Measurements from ENCODE around the gene VSTM2B.

VSTM2B gene

DNA sequence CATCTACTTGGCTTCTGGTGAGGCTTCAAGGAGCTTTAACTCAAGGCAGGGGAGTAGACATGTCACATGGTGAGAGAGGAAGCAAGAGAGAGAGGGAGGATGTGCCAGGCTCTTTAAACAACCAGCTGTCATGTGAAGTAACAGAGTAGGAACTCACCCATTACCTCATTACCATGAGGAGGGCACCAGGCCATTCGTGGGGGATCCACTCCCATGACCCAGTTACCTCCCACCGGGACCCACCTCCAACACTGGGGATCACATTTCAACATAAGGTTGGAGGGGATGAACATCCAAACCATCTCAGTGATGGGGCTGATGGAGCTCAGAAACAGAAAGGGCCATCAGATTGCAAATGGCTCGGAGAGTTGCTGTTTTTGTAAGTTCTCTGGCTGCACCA lies 12.9 kb downstream of the VSTM2B start:
- TF ChIP-seq, protein P1, sequence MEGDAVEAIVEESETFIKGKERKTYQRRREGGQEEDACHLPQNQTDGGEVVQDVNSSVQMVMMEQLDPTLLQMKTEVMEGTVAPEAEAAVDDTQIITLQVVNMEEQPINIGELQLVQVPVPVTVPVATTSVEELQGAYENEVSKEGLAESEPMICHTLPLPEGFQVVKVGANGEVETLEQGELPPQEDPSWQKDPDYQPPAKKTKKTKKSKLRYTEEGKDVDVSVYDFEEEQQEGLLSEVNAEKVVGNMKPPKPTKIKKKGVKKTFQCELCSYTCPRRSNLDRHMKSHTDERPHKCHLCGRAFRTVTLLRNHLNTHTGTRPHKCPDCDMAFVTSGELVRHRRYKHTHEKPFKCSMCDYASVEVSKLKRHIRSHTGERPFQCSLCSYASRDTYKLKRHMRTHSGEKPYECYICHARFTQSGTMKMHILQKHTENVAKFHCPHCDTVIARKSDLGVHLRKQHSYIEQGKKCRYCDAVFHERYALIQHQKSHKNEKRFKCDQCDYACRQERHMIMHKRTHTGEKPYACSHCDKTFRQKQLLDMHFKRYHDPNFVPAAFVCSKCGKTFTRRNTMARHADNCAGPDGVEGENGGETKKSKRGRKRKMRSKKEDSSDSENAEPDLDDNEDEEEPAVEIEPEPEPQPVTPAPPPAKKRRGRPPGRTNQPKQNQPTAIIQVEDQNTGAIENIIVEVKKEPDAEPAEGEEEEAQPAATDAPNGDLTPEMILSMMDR (IDR thresholded peaks at IDR 0.05; ENCODE audit: low read length, missing control alignments): no peak
- no peak for DNase-seq (ENCODE audit: low read depth)

DNA sequence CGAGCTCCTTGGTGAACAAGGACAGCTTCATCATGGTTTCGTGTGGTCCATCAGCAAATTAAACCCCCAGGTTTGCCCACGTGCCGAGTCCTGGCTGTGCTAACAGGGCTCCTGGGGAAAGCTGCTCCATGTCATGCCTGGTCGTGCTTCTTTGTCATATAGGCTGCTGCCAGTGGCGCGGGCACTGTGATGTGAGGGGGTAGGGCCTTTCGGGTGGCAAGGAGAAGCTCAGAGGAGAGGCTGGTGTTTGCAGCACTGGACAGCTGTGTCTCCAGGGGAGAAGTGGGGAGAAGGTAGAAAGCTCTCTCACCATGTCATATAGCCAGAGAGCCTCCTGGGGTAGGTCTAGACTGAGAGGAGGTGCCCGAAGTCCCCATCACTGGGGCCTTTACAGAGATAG lies 13.3 kb downstream of the VSTM2B start:
- no peak for DNase-seq (ENCODE audit: low read depth)
- TF ChIP-seq, protein P1 (IDR thresholded peaks at IDR 0.05; ENCODE audit: low read length, missing control alignments): no peak
- H3K4me3 ChIP-seq (replicated peaks; ENCODE audit: low read depth, low read length): no peak overlapping the region

More for the DNA sequence above, 12.9 kb downstream of the VSTM2B start:
- H3K4me3 ChIP-seq (replicated peaks; ENCODE audit: low read depth, low read length): no peak overlapping the region

DNA sequence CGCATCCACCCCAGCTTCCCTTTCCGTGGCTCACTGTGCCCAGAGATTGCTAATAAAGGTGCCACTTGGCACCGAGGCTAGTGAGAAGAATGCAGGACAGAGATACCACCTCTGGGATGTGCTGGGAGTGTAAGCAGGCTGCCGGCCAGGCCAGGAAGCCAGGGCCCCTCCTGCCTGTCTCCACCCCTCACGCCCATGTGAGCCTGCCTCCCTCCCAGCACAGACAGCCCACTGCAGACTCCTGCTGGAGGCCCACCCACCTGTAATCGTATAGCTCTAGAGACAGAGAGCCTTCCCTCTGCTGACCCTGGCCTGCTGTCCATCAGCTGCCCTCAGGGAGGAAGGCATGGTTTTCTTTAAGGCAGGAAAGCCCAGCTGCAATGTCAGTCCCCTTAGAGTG lies 13.9 kb downstream of the VSTM2B start:
- TF ChIP-seq, protein P1 (IDR thresholded peaks at IDR 0.05; ENCODE audit: low read length, missing control alignments): no peak
- H3K4me3 ChIP-seq (replicated peaks; ENCODE audit: low read depth, low read length): no peak overlapping the region
- DNase-seq (ENCODE audit: low read depth): no peak

DNA sequence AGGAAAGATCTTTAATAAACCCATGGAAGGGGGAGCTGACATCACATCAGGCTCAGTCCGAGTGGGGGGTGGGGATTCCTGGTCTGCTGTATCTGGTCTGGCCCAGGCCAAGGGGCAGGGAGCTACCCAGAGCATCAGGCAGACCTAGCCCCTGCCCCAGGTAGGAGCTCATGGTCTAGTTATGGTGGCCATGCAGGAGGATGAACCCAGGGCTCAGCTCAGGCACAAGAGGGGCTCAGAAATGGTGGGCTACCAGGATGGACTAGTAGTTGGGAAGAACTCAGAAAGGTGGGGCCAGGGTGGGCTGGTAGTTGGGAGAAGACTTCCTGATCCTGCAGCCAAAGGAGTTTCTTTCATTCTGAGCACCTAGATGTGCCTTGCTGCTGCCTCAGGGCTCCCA lies 14.3 kb downstream of the VSTM2B start:
- H3K4me3 ChIP-seq (replicated peaks; ENCODE audit: low read depth, low read length): no peak overlapping the region
- DNase-seq (ENCODE audit: low read depth): no peak
- TF ChIP-seq, protein P1 (IDR thresholded peaks at IDR 0.05; ENCODE audit: low read length, missing control alignments): no peak

DNA sequence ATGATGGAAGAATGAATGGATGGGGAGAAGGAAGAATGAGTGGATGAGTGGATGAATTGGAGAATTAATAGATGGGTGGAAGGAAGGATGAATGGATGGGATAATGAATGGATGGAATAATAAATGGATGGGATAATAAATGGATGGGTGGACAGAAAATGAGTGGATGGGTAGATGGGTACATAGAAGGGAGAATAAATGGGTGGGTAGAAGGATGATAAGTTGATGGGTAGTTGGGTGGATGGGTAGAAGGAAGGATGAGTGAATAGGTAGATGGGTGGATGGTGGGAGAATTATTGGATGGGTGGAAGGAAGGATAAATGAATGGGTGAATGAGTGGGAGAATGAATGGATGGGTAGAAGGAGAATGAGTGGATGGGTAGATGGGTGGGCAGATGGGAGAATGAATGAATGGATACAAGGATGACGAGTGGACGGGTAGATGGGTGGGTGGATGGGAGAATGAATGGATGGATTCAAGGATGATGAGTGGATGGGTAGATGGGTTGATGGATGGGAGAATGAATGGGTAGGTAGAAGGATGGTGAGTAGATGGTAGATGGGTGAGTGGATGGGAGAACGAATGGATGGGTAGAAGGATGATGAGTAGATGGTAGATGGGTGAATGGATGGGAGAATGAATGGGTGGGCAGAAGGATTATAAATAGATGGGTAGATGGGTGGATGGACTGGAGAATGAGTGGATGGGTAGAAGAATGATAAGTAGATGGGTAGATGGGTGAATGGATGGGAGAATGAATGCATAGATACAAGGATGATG lies 15.9 kb downstream of the VSTM2B start:
- H3K4me3 ChIP-seq (replicated peaks; ENCODE audit: low read depth, low read length): no peak overlapping the region
- DNase-seq (ENCODE audit: low read depth): no peak
- TF ChIP-seq, protein P1 (IDR thresholded peaks at IDR 0.05; ENCODE audit: low read length, missing control alignments): no peak

DNA sequence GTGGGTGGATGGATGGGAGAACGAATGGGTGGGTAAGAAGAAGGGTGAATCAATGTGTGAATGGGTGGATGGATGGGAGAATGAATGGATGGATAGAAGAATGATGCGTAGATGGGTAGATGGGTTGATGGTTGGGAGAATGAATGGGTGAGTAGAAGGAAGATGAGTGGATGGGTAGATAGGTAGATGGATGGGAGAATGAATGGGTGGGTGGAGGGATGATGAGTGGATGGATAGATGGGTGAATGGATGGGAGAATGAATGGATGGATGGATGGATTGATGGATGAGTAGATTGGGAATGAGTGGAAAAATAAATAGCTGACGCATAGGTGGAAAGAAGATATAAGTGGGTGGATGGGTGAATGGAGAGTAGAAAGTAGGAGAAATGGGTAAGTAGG lies 16.5 kb downstream of the VSTM2B start:
- DNase-seq (ENCODE audit: low read depth): no peak
- TF ChIP-seq, protein P1 (IDR thresholded peaks at IDR 0.05; ENCODE audit: low read length, missing control alignments): no peak
- H3K4me3 ChIP-seq (replicated peaks; ENCODE audit: low read depth, low read length): no peak overlapping the region

DNA sequence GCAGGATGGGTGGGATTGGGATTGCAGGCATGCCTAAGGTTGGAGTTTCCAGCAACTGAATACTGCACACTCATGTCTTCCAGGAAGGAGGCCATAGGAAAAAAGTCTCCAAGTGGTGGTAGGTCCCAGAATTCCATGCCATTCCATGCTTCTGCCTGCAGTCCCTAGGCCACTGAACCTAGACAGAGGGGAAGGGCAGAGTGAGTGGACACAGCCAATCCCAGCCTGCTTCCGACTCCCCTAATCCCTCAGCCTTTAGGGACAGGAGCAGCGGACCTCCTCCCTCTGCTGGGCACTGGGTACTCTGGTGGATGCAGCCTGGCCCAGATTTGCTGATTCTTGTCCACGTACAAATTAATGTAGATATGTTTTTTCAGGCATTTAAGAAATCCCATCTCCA lies 17.0 kb downstream of the VSTM2B start:
- DNase-seq (ENCODE audit: low read depth): no peak
- TF ChIP-seq, protein P1 (IDR thresholded peaks at IDR 0.05; ENCODE audit: low read length, missing control alignments): no peak
- H3K4me3 ChIP-seq (replicated peaks; ENCODE audit: low read depth, low read length): no peak overlapping the region
